Thoracic aorta (tissue), 2 donors: Measurements from ENCODE around the gene RHCE. TPM values are rescaled to one million over a fixed set of nuclear protein-coding genes. Genes with fewer than 3 reads are reported as not detected.
A peak's percentile ranks its signal among the peaks of the same experiment; 100 is the strongest.

Source experiments
- ATAC-seq: fragments of 150-250 bp; one replicate; pipeline ENCODE4 v1.8.0; 2017; ENCODE audit warnings: low read depth; ENCODE audit not compliant: insufficient number of reproducible peaks, low FRiP score
- DNase-seq: peaks from one replicate; pipeline ENCODE4 v3.0.0-alpha.2; 2020; ENCODE audit warnings: low spot score
- H3K27ac ChIP-seq, 2 donors: fragments of 200-600 bp; sonication (generic); 1 replicate in 1 of 2; 2 replicates in 1 of 2; pipeline ENCODE4 v1.5.1; 2016; ENCODE audit warnings: mild to moderate bottlenecking in 2 of 2, moderate library complexity in 2 of 2
- H3K27me3 ChIP-seq: fragments of 200-600 bp; sonication (generic); replicated peaks from 2 replicates; pipeline ENCODE4 v1.6.0; 2016; ENCODE audit warnings: mild to moderate bottlenecking; ENCODE audit not compliant: insufficient read depth
- H3K36me3 ChIP-seq: fragments of 200-600 bp; sonication (generic); one replicate; pipeline ENCODE4 v1.5.1; 2016
- H3K4me1 ChIP-seq, 2 donors: fragments of 200-600 bp; sonication (generic); 1 replicate in 1 of 2; 2 replicates in 1 of 2; pipeline versions ENCODE4 v1.5.1 to v1.6.0; 2016; ENCODE audit warnings: low read depth in 2 of 2, mild to moderate bottlenecking in 1 of 2; ENCODE audit not compliant: control insufficient read depth in 1 of 2
- H3K4me3 ChIP-seq: fragments of 200-600 bp; sonication (generic); 2 replicates; pipeline ENCODE4 v1.5.1; 2016; ENCODE audit warnings: mild to moderate bottlenecking
- H3K9me3 ChIP-seq: fragments of 200-600 bp; sonication (generic); 2 replicates; pipeline ENCODE4 v1.5.1; 2016
- CTCF ChIP-seq: fragments of 200-600 bp; sonication (generic); IDR thresholded peaks from one replicate; pipeline ENCODE4 v1.5.1; 2019; ENCODE audit warnings: antibody characterized with exemption
- total RNA-seq, 2 donors: library from RNA; depleted of rRNA; stranded (reverse); fragments of >200 nt; gene quantifications; one replicate each; pipeline versions ENCODE4 v1.1.0 to v1.2.3, GENCODE V29; 2016

The RHCE gene
- total RNA-seq, 2 donors from 2014 or later, result not detected

DNA sequence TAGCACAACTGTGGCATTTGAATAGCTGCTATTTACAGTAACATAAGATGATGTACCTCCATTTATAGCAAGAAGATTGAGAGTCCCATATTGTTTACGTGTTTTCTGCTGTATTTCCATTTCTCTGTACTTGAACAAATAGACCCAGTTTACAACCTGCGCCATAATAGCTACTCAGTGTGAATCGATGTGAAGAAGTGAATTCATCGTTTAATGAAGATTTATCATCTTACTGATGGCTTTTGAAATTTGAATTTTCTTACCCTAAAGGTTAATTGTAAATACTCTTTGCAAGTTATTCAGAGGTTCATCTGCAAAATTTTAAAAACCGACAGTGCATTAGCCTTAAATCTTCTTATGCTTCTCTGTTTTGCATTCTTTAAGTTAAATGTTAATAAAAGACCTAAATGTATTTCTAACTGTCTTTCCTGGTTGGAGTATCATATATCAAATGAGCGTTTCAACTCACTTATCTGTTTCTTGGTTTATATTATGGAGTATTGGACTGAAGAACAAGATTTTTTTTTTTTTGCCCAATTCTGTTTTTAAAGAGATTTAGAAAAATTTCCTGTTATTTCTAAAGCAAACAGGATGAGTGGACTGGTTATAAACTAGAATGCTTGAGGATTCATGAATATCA is 12.2 kb upstream of the RHCE start:
- Histone ChIP-seq H3K4me1 (peaks cover 26 to 55% of the 10 kb centered on the region in 2 donors), H3K27ac (peak overlapping the region in 1 of 2 donors; percentile 33), H3K4me3 (peak overlapping the region; percentile 87), H3K9me3 (no peaks in the 10 kb centered on the region), H3K36me3 (no peaks in the 10 kb centered on the region), H3K27me3 (no peaks in the 10 kb centered on the region)
- ATAC-seq (no peak), DNase-seq (no peak)
- no peak for TF ChIP-seq CTCF

DNA sequence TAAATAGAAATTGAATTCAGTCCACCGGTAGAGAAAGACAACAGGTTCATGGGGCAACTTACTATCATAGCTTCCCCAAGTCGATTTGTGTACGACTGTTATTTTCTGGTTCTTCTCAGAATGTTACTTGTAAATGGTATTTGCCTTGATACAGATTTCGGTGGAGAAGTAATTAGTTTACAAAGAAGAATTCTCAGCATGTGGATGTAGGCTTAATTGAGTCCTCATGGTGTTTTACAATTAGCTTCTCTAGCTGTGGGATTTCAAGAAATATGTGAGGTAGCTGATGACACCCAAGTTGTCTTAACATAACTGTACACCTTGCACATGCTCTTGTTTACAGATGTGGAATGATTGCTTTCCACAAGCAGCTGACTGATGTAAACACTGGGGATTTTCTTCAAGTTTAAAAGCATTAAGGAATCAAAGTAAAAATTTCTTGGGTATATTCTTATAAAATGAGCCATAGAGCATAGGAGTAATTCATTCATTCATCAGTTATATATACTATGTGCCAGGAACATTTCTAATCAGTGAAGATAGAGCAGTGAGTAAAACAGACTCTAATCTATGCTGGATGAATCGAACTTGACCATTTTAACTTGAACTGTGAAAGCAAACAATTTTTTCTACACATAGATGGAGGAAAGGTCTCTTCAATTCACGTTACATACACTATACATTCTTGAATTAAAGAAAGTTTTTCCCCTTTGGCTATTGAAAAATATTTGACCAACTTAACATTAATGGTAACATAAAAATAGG is 11.5 kb upstream of the RHCE start:
- TF ChIP-seq CTCF, result no peak
- peak overlapping the region; percentile 87 for H3K4me3 ChIP-seq
- ATAC-seq (no peak), DNase-seq (no peak)
- H3K27me3 ChIP-seq, result no peaks in the 10 kb centered on the region
- peaks cover 26 to 52% of the 10 kb centered on the region in 2 donors for H3K4me1 ChIP-seq
- H3K9me3 ChIP-seq, result no peaks in the 10 kb centered on the region
- H3K27ac ChIP-seq, result peak overlapping the region; percentile 76 to 88
- no peaks in the 10 kb centered on the region for H3K36me3 ChIP-seq

- Histone ChIP-seq H3K27ac (peak overlapping the region; percentile 80 to 88), H3K9me3 (no peaks in the 10 kb centered on the region), H3K36me3 (no peaks in the 10 kb centered on the region), H3K4me1 (peaks cover 21 to 43% of the 10 kb centered on the region in 2 donors), H3K27me3 (no peaks in the 10 kb centered on the region), H3K4me3 (peak overlapping the region; percentile 87)
- peak; percentile 25 for TF ChIP-seq CTCF
- ATAC-seq, result no peak
- no peak for DNase-seq
Measured at GRCh38 chr1:25430967-25431881, 10.6 kb upstream of the RHCE start.

- H3K9me3 ChIP-seq, result no peaks in the 10 kb centered on the region
- H3K4me3 ChIP-seq, result peak within 1 kb of the TSS; percentile 87
- peak; percentile 82 for DNase-seq
- H3K27me3 ChIP-seq, result no peaks in the 10 kb centered on the region
- no peak for TF ChIP-seq CTCF
- ATAC-seq, result peak; percentile 99
- H3K4me1 ChIP-seq, result peaks cover 14 to 34% of the 10 kb centered on the region in 2 donors
- peak within 1 kb of the TSS; percentile 88 to 95 for H3K27ac ChIP-seq
- H3K36me3 ChIP-seq, result no peaks in the 10 kb centered on the region
Measured at GRCh38 chr1:25430073-25430966, 9.7 kb upstream of the RHCE start, which contains the start of gene MACO1. Gene MACO1 (plus strand): TSS chr1:25430897. CDS start chr1:25431099, 202 bp downstream.
